ENCODE results near the gene GPR34. TPM values are rescaled to one million over a fixed set of nuclear protein-coding genes. Genes with fewer than 3 reads are reported as not detected.

GPR34 gene
- total RNA-seq, 4 donors from 2014 or later, result 1.7 to 2.7 (median 1.8) TPM

GRCh38 chrX:41705680-41706374 is 17.1 kb downstream of the GPR34 start:
- H3K4me3 ChIP-seq, result no peak overlapping the region
- no peaks in the 10 kb centered on the region for H3K36me3 ChIP-seq
- no peak overlapping the region for H3K27ac ChIP-seq
- H3K27me3 ChIP-seq, result no peaks in the 10 kb centered on the region
- no peaks in the 10 kb centered on the region for H3K9me3 ChIP-seq
- no peak for TF ChIP-seq POLR2A (IDR thresholded peaks at IDR 0.05)
- TF ChIP-seq, protein P1, sequence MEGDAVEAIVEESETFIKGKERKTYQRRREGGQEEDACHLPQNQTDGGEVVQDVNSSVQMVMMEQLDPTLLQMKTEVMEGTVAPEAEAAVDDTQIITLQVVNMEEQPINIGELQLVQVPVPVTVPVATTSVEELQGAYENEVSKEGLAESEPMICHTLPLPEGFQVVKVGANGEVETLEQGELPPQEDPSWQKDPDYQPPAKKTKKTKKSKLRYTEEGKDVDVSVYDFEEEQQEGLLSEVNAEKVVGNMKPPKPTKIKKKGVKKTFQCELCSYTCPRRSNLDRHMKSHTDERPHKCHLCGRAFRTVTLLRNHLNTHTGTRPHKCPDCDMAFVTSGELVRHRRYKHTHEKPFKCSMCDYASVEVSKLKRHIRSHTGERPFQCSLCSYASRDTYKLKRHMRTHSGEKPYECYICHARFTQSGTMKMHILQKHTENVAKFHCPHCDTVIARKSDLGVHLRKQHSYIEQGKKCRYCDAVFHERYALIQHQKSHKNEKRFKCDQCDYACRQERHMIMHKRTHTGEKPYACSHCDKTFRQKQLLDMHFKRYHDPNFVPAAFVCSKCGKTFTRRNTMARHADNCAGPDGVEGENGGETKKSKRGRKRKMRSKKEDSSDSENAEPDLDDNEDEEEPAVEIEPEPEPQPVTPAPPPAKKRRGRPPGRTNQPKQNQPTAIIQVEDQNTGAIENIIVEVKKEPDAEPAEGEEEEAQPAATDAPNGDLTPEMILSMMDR (IDR thresholded peaks at IDR 0.05), result no peak
- TF ChIP-seq POLR2AphosphoS5 (IDR thresholded peaks at IDR 0.05), result no peak
- TF ChIP-seq EP300 (IDR thresholded peaks at IDR 0.05), result no peak
- WGBS, result 74% methylated on average over 3 of the region's 3 CpGs
- no peak for DNase-seq (ENCODE audit: low spot score in 2 of 2)
- no peaks in the 10 kb centered on the region for H3K4me1 ChIP-seq

DNA sequence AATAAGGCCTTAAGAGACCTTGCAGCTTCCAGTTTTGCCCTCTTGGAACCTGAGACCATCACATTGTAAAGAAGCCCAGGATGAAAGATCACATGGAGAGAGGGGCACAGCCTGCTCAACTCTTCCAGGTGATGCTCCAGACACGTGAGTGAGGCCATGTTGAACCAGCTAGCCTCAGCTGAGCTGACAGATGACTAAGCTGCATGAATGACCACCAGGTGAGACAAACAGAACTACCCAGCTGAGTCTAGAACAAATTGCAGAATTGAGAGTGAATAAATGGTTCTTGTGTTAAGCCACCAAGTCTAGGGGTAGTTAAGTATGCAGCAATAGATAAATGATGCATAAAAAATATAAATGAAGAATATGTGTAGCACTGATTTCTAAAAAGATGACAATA is 18.4 kb downstream of the GPR34 start:
- H3K36me3 ChIP-seq, result no peaks in the 10 kb centered on the region
- no peak overlapping the region for H3K4me3 ChIP-seq
- WGBS, result 63% methylated on average over 1 of the region's 1 CpG
- no peaks in the 10 kb centered on the region for H3K27me3 ChIP-seq
- no peaks in the 10 kb centered on the region for H3K9me3 ChIP-seq
- no peaks in the 10 kb centered on the region for H3K4me1 ChIP-seq
- DNase-seq (ENCODE audit: low spot score in 2 of 2), result no peak
- H3K27ac ChIP-seq, result no peak overlapping the region
- TF ChIP-seq EP300 (IDR thresholded peaks at IDR 0.05), result no peak

DNA sequence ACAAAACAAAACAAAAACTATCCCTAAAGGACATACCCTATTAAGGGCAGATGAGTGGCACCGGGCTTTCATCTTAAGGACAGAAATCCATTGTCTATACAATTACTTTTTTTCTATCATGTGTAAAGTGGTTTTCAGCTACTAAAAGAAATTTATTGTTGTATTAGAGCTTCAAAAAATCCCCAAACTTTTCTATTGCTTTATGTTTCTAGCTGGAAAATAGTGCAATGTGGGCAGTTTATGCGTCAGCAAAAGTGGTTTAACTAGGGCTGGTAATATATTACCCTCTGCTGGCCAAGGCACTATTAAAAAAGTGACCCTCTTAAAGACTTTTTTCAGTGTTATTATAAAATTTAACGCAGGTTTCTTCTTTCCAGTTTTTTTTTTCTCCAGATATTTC is 19.7 kb downstream of the GPR34 start:
- no peak overlapping the region for H3K27ac ChIP-seq
- 48% methylated on average over 3 of the region's 3 CpGs for WGBS
- no peaks in the 10 kb centered on the region for H3K4me1 ChIP-seq
- H3K36me3 ChIP-seq, result no peaks in the 10 kb centered on the region
- no peak for DNase-seq (ENCODE audit: low spot score in 2 of 2)
- H3K4me3 ChIP-seq, result no peak overlapping the region
- H3K9me3 ChIP-seq, result no peaks in the 10 kb centered on the region
- no peaks in the 10 kb centered on the region for H3K27me3 ChIP-seq
- TF ChIP-seq POLR2A (IDR thresholded peaks at IDR 0.05) (no peak), POLR2AphosphoS5 (IDR thresholded peaks at IDR 0.05) (no peak)

GRCh38 chrX:41711021-41711667 is 22.4 kb downstream of the GPR34 start:
- Histone ChIP-seq H3K9me3 (no peaks in the 10 kb centered on the region), H3K27me3 (no peaks in the 10 kb centered on the region), H3K36me3 (no peaks in the 10 kb centered on the region), H3K27ac (no peak overlapping the region), H3K4me1 (no peaks in the 10 kb centered on the region), H3K4me3 (no peak overlapping the region)
- 76% methylated on average over 5 of the region's 5 CpGs for WGBS
- TF ChIP-seq POLR2A (IDR thresholded peaks at IDR 0.05), result no peak
- TF ChIP-seq, protein P1 (IDR thresholded peaks at IDR 0.05), result no peak
- TF ChIP-seq POLR2AphosphoS5 (IDR thresholded peaks at IDR 0.05), result no peak
- TF ChIP-seq EP300 (IDR thresholded peaks at IDR 0.05), result no peak
- DNase-seq (ENCODE audit: low spot score in 2 of 2), result no peak

- Histone ChIP-seq H3K36me3 (no peaks in the 10 kb centered on the region), H3K4me3 (no peak overlapping the region), H3K4me1 (no peaks in the 10 kb centered on the region), H3K27me3 (no peaks in the 10 kb centered on the region), H3K27ac (no peak overlapping the region), H3K9me3 (no peaks in the 10 kb centered on the region)
- TF ChIP-seq POLR2A (IDR thresholded peaks at IDR 0.05) (no peak), POLR2AphosphoS5 (IDR thresholded peaks at IDR 0.05) (no peak), EP300 (IDR thresholded peaks at IDR 0.05) (no peak)
- TF ChIP-seq, protein P1 (IDR thresholded peaks at IDR 0.05), result no peak
- no peak for DNase-seq (ENCODE audit: low spot score in 2 of 2)
- WGBS, result 92% methylated on average over 5 of the region's 5 CpGs
Observed at GRCh38 chrX:41716222-41716621, 27.4 kb downstream of the GPR34 start.

- Histone ChIP-seq H3K9me3 (no peaks in the 10 kb centered on the region), H3K4me1 (no peaks in the 10 kb centered on the region), H3K27me3 (no peaks in the 10 kb centered on the region), H3K36me3 (no peaks in the 10 kb centered on the region), H3K27ac (no peak overlapping the region), H3K4me3 (no peak overlapping the region)
- no peak for DNase-seq (ENCODE audit: low spot score in 2 of 2)
- TF ChIP-seq POLR2A (IDR thresholded peaks at IDR 0.05) (no peak), EP300 (IDR thresholded peaks at IDR 0.05) (no peak), POLR2AphosphoS5 (IDR thresholded peaks at IDR 0.05) (no peak)
- TF ChIP-seq, protein P1 (IDR thresholded peaks at IDR 0.05), result no peak
- 87% methylated on average over 12 of the region's 12 CpGs for WGBS
Observed at GRCh38 chrX:41716767-41717473, 28.1 kb downstream of the GPR34 start.

All from suprapubic skin (tissue), 4 donors.